ENCODE measurements around the gene NTRK2.
A peak's percentile ranks its signal among the peaks of the same experiment; 100 is the strongest.

The NTRK2 gene

DNA sequence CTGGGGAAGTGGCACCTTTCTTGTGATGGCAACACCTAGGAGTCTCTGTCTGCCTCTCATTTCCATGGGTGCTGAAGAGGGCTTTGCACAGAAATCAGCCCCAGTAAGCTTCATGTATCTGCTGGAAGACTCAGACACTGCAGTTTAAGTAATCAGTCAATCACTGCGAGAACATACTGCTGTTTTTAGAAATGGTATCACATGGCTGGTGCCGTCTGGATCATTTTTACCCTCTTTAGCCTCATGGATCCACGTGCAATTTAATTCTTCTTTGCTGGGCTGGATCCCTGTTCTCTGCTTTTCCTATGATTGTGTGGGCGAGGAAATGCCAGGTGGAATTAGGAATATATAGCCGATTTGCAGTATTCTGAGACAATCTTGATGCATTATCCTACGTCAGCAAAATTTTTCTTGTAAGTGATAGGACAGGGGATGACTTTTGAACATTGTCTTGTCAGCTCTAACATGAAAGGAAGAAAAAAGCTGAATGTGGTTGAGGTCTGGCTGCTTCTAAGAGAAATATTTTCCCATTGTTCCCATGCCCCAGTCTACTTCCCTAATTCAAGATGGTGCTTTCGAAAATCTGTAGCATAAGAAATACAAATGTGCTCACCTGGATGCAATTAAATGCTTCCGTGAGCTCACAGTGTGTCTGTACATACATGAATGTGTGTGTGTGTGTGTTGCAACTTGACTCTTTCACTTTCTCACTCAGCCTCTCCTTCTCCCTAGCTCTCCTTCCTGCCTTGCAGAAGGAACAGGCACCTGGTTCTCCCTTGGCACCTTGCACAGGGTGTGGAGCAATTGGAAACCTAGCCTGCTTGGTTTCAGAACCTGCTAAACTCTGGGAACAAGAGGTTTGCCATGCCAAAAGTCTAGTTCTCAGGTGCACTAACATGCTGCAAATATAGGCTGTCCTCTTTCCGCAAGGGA, 281.6 kb downstream of the NTRK2 start:
- CTCF ChIA-PET: no interaction called here
- peaks cover 8% of the 10 kb centered on the region for H3K27me3 Mint-ChIP-seq

DNA sequence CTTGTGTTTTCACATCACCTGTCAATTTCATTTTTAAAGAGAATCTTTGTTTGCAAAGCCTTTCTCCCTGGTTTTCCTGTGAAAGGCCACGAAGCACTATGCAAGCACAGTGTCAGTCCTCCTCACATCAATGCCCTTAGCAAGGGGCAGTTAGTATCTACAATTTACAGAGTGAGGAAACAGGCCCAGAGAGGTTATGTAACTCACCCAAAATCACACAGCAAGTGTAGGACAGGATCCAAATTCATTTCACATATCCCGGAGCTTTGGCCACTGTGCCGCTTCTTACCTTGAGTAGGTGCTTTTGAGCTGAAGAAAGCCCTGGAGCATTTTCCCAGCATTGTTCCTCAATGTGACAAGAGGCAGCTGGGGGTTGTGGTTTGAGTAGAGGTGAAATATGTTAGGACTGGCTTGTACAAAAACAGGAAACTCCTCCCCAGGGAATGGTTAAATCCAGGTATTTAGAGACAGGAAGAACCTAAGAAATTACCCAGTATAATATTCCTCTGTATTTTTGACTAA, 283.8 kb downstream of the NTRK2 start:
- Mint-ChIP-seq H3K4me1 (no peaks in the 10 kb centered on the region), H3K4me3 (no peak overlapping the region), H3K9me3 (no peaks in the 10 kb centered on the region), H3K27me3 (peaks cover 8% of the 10 kb centered on the region), H3K36me3 (no peaks in the 10 kb centered on the region), H3K27ac (no peak overlapping the region)
- DNase-seq: no peak
- CTCF ChIA-PET: interaction anchor here (1.7 kb wide), 1 partner anchor 13 kb away, joined by 4 read pairs; no protein-coding TSS in a partner anchor

More for the DNA sequence above, 281.6 kb downstream of the NTRK2 start:
- Mint-ChIP-seq H3K4me1 (no peaks in the 10 kb centered on the region), H3K9me3 (no peaks in the 10 kb centered on the region), H3K4me3 (no peak overlapping the region), H3K27ac (no peak overlapping the region), H3K36me3 (no peaks in the 10 kb centered on the region)
- DNase-seq: no peak

DNA sequence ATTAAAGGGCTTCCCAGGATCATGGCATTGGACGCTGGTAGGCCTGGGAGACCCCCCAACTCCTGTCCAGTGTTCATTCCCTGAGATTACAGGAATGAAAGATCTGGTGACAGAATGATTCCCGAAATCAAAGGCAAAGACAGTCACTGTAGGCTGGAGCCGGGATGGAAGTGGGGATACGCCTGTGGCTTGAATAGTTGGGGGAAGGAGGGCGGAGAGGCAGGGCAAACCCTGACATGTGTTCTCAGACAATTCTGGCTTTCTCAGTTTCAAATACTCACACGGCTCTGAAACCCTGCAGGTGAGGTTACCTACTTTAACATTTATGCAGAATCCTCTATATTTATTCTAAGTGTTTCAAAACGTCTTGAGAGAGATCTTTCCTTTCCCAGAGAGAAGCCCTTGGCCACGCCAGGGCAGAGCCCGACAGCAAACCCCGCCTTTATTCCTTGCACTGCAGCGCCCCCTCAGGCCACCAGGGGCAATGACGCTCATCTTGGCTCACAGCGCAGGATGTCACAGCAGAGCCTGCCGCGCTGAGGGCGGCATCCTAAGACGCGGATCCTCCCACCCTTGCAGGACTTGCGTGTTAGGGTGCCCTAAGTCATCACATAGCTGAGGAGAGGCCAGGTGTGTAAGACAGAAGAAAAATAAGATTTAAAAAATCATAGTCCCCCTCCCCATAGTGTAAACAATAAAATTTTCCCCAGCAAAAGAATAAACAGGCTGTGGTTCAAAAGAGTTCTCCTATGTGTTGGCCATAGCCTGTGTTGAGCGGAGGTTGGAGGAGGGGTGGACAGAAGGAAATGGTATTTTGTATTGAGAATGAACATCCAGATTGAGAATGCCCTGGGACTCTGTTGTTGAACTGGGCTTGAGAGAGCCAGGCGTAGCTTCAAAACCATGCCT, 284.5 kb downstream of the NTRK2 start:
- Mint-ChIP-seq H3K4me1 (no peaks in the 10 kb centered on the region), H3K27me3 (peaks cover 8% of the 10 kb centered on the region), H3K4me3 (no peak overlapping the region), H3K9me3 (no peaks in the 10 kb centered on the region), H3K36me3 (no peaks in the 10 kb centered on the region), H3K27ac (no peak overlapping the region)
- DNase-seq: peak; percentile 58
- CTCF ChIA-PET: interaction anchor here (1.7 kb wide), 1 partner anchor 13 kb away, joined by 4 read pairs; no protein-coding TSS in a partner anchor

DNA sequence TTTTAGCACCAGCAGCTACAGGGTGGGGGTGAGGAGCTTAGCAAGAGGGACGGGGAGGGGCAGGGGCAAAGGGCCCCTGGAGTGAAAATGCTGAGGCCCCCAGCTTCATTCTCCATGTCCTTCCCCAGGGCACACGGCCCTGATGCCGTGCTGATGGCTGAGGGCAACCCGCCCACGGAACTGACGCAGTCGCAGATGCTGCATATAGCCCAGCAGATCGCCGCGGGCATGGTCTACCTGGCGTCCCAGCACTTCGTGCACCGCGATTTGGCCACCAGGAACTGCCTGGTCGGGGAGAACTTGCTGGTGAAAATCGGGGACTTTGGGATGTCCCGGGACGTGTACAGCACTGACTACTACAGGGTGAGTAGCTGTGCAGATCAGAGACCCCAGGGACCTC, 285.6 kb downstream of the NTRK2 start:
- no peak overlapping the region for H3K27ac Mint-ChIP-seq
- peaks cover 8% of the 10 kb centered on the region for H3K27me3 Mint-ChIP-seq
- no peak overlapping the region for H3K4me3 Mint-ChIP-seq
- DNase-seq: no peak
- CTCF ChIA-PET: interaction anchor here (1.2 to 1.7 kb wide), 2 partner anchors 12 to 257 kb away, joined by 3 to 4 read pairs; no protein-coding TSS in a partner anchor
- H3K9me3 Mint-ChIP-seq: no peaks in the 10 kb centered on the region
- no peaks in the 10 kb centered on the region for H3K36me3 Mint-ChIP-seq
- H3K4me1 Mint-ChIP-seq: no peaks in the 10 kb centered on the region

DNA sequence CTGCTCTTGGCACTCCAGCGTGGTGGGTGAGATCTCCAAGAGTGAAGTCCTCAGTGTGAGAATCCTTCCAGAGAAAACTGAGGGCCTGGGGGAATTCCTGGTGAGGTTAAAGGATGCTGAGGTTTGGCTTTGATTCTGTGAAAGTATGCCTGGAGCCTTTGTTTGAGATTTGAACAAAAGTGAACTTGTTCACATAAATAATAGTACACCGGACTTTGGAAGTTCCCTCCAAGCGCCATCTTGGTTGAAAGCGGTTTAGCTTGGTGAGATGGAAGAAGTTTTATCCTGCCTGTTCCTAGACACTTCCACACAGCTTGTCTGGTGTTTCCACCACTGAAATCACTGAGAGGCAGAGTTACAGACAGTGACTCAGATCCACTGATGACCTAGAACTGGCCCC, 286.4 kb downstream of the NTRK2 start:
- Mint-ChIP-seq H3K36me3 (no peaks in the 10 kb centered on the region), H3K27me3 (peaks cover 8% of the 10 kb centered on the region), H3K9me3 (no peaks in the 10 kb centered on the region), H3K4me3 (no peak overlapping the region), H3K4me1 (no peaks in the 10 kb centered on the region), H3K27ac (no peak overlapping the region)
- no peak for DNase-seq
- CTCF ChIA-PET: interaction anchor here (1.2 kb wide), 1 partner anchor 258 kb away, joined by 3 read pairs; no protein-coding TSS in a partner anchor

DNA sequence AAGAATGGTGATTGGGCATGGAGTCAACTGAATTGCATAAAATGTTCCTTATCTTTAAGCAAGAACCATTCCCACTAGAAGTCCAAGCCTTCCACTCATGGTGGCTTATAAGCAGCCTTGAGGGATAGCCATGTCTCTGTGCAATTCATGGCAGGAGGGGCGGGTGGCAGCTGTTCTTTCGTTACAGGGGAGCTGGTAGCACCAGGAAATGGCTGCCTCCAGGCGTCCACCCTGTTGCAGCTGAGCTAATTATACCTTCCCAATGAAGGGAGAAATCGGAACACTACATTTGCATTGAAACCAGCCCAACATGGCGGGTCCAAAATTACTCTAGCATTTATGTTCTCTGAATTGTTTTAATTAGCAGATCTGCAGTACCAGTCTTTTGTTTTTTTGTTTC, 289.8 kb downstream of the NTRK2 start:
- Mint-ChIP-seq H3K27ac (no peak overlapping the region), H3K9me3 (no peaks in the 10 kb centered on the region), H3K4me3 (no peak overlapping the region), H3K27me3 (no peaks in the 10 kb centered on the region), H3K4me1 (no peaks in the 10 kb centered on the region), H3K36me3 (no peaks in the 10 kb centered on the region)
- no peak for DNase-seq
- CTCF ChIA-PET: no interaction called here

DNA sequence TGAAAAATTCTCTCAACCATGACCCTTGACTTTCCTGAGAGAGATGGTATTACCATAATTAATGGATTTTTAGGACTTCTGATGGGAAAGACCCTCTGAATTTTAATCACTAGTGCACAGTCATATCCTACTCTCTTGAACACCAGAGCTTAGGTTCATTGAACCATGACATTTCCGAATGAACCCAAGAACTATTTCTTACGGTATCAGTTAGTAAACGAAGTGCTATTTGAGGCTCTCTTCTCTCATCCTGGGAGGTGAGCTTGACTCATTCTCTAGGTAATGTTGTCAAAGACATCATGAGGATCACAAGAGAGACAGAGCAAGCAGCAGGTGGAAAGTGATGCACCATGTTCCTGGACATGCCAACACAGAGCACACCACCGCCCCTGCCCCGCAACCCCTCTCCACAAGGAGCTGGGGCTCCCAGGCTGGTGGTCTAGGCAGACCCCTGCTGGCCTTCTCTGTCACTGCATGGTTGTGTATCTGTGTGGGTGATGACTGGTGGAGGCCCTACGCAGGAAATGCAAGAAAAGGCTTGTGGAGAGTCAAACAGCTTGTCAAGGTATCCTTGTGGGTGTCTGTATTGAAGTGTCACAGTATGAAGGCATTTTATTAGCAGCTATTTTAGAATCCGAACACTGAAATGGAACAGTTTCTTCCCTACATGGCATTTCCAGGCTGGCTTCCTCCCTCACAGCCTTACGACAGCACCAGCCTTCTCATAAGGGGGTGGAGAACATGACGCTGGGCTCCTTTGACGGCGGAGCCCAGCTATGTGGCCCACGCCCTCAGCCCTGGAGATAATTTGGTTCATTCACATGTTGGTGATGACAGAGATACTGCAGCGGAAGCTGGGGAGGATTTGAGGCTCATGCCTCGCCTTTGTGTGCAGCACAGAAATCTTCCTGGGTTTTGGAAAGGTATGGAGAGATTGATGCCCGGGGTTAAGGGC, 297.6 kb downstream of the NTRK2 start:
- CTCF ChIA-PET: interaction anchor here (0.7 to 0.8 kb wide), 2 partner anchors 12 to 13 kb away, joined by 3 to 4 read pairs; no protein-coding TSS in a partner anchor
- DNase-seq: no peak
- H3K36me3 Mint-ChIP-seq: no peaks in the 10 kb centered on the region
- H3K9me3 Mint-ChIP-seq: no peaks in the 10 kb centered on the region
- H3K4me1 Mint-ChIP-seq: no peaks in the 10 kb centered on the region
- no peak overlapping the region for H3K4me3 Mint-ChIP-seq
- no peak overlapping the region for H3K27ac Mint-ChIP-seq
- H3K27me3 Mint-ChIP-seq: peaks cover 5% of the 10 kb centered on the region

DNA sequence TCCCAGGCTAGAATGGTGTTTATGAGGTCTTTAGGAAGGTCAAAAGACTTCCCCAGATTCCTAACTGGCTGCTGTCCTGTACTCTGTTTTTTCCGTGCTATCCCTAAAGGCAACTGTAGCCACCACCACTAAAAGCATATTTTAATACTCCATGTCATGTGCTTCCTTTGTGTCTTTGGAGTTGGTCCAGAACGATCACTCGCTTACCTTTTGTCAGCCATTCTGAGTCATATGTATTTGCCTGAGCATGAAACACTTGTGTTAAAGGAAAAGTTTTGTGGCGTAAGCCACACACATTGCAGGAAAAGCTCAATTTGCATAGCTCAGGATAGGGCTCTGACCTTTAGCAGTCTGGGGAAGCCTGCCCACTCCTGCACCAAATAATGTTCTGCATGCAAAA, 299.6 kb downstream of the NTRK2 start:
- Mint-ChIP-seq H3K9me3 (no peaks in the 10 kb centered on the region), H3K4me1 (no peaks in the 10 kb centered on the region), H3K36me3 (no peaks in the 10 kb centered on the region), H3K27ac (no peak overlapping the region), H3K4me3 (no peak overlapping the region), H3K27me3 (peaks cover 5% of the 10 kb centered on the region)
- CTCF ChIA-PET: no interaction called here
- DNase-seq: no peak

DNA sequence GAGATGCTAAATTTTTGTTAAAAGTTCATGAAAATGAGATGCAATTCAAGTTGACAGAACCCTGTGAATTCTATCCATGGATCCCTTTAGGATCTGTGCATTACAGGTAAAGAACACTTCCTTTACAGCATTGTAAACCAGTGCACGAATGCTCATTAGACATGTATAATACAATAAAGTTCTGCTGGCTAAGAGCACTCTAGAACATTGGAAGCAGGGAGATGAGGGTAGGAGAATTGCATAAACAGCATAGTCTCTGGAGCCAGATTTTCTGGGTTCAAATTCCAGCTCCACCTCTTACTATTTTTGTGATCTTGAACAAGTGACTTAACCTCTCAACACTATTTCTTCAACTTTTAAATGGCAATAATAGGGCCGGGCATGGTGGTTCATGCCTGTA, 300.2 kb downstream of the NTRK2 start:
- no peaks in the 10 kb centered on the region for H3K9me3 Mint-ChIP-seq
- H3K27ac Mint-ChIP-seq: no peak overlapping the region
- DNase-seq: no peak
- CTCF ChIA-PET: no interaction called here
- H3K4me1 Mint-ChIP-seq: no peaks in the 10 kb centered on the region
- H3K4me3 Mint-ChIP-seq: no peak overlapping the region
- H3K27me3 Mint-ChIP-seq: peaks cover 5% of the 10 kb centered on the region
- H3K36me3 Mint-ChIP-seq: no peaks in the 10 kb centered on the region

DNA sequence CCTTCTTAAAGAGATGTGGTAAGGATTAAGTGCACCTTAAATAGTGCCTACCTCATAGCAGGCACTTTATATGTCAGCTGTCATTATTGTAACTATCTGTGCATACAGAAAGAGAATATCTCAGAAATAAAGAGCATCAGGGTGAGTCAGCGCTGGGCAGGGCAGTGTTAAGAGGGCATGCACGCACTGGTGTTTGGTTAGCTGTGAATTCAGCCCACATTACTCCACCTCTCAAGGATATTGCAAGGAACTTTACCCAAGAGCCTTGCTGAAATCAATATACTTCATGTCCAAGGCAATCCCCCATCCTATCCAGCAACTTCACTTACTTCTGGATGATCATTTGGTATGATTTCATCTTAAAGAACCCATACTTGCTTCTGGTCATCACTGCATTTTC, 300.9 kb downstream of the NTRK2 start:
- Mint-ChIP-seq H3K27me3 (peaks cover 5% of the 10 kb centered on the region), H3K9me3 (no peaks in the 10 kb centered on the region), H3K4me1 (no peaks in the 10 kb centered on the region), H3K27ac (no peak overlapping the region), H3K36me3 (no peaks in the 10 kb centered on the region), H3K4me3 (no peak overlapping the region)
- no peak for DNase-seq
- CTCF ChIA-PET: no interaction called here

DNA sequence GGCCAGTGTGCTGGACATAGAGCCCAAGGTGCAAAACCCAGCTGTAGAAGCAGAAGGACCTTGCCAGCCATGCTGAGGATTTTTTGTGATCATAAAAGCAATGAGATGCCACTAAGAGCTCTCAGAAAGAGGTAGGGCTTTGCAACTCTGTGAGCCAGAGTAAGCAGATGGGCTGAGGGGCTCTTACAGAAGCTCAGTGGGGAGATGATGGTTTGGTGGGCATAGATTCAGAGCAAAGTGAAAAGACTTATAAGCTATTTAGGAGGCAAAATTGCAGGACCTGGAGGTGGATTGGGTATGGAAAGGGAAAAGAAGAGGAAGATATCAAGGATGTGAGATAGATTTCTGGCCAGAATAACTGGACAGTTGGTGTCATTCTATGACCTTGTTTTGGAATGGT, 302.0 kb downstream of the NTRK2 start:
- Mint-ChIP-seq H3K36me3 (no peaks in the 10 kb centered on the region), H3K27ac (no peak overlapping the region), H3K4me3 (no peak overlapping the region), H3K4me1 (no peaks in the 10 kb centered on the region), H3K9me3 (no peaks in the 10 kb centered on the region), H3K27me3 (peaks cover 5% of the 10 kb centered on the region)
- DNase-seq: no peak
- CTCF ChIA-PET: no interaction called here

DNA sequence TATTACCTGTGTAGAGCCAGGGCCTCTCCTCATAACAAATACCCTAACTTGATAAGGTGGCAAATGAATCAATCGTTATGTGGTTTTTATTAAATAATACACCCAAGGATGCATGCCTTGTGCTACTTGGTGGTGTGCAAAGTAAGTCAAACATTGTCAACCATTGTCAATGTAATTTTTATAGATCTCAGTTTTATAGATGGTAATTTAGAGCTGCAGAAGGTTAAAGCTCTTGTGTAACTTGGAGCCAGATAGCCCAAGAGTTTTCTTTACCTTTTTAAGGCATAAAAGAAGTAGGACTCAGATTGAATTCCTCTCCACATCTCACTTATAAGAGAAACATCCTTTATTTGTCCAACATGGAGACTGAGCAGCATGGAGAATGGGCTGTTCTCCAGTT, 304.7 kb downstream of the NTRK2 start:
- no peak overlapping the region for H3K4me3 Mint-ChIP-seq
- H3K4me1 Mint-ChIP-seq: no peaks in the 10 kb centered on the region
- CTCF ChIA-PET: no interaction called here
- no peak overlapping the region for H3K27ac Mint-ChIP-seq
- DNase-seq: no peak
- no peaks in the 10 kb centered on the region for H3K9me3 Mint-ChIP-seq
- peaks cover 5% of the 10 kb centered on the region for H3K27me3 Mint-ChIP-seq
- H3K36me3 Mint-ChIP-seq: no peaks in the 10 kb centered on the region

DNA sequence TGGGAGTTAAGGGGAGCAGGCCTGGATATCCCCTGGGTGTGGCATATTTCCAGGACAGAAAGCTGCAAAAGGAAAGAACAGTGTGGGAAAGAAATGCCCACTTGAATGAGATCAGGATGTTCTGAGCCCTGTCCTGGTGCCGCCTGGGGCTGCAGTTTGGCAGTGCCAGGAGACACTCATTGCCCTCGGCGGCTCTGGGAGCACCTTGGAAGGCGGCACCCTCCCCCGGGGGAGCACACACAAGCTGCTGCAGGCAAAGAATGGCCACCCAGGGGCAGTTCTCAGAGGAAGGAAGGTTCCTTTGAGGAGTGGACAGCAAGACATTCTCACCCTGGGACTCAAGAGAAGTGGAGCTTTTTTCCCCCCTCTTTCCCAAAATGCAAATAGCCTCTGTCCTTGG, 305.3 kb downstream of the NTRK2 start:
- no peak overlapping the region for H3K27ac Mint-ChIP-seq
- H3K4me1 Mint-ChIP-seq: no peaks in the 10 kb centered on the region
- no peak overlapping the region for H3K4me3 Mint-ChIP-seq
- no peak for DNase-seq
- no peaks in the 10 kb centered on the region for H3K9me3 Mint-ChIP-seq
- CTCF ChIA-PET: no interaction called here
- H3K27me3 Mint-ChIP-seq: peaks cover 5% of the 10 kb centered on the region
- H3K36me3 Mint-ChIP-seq: no peaks in the 10 kb centered on the region

All from activated naive CD4-positive, alpha-beta T cell treated with anti-CD3 and anti-CD28 coated beads, Interleukin-2, amount 10 ng/mL, durations not matched to agents 7 days and 5 days (primary cell).